IMR-90 (cell line): Measurements from ENCODE around the gene DNAH9.

ENCODE experiments used
- CTCF ChIP-seq: conservative IDR thresholded peaks from 2 replicates; pipeline ENCODE4 v1.5.1; 2012; ENCODE audit warnings: mild to moderate bottlenecking, low read depth, low read length, improper control_type of control experiment
- ELK1 ChIP-seq: fragments of 150-350 bp; IDR thresholded peaks from 2 replicates; pipeline ENCODE4 v1.6.1; 2016; ENCODE audit warnings: low read depth, mild to moderate bottlenecking, low read length, moderate library complexity, borderline replicate concordance
- MAZ ChIP-seq: IDR thresholded peaks from 2 replicates; pipeline ENCODE4 v1.6.1; 2012; ENCODE audit warnings: low read depth, mild to moderate bottlenecking, low read length, improper control_type of control experiment, moderate library complexity, borderline replicate concordance
- MXI1 ChIP-seq: IDR thresholded peaks from 2 replicates; pipeline ENCODE4 v1.6.1; 2012; ENCODE audit warnings: low read depth, mild to moderate bottlenecking, low read length, moderate library complexity, borderline replicate concordance
- POLR2A ChIP-seq: IDR thresholded peaks from 2 replicates; pipeline ENCODE4 v1.6.1; 2012; ENCODE audit warnings: mild to moderate bottlenecking, low read depth, low read length
- RAD21 ChIP-seq: IDR thresholded peaks from 2 replicates; pipeline ENCODE4 v1.6.1; 2012; ENCODE audit warnings: low read length, improper control_type of control experiment

DNA sequence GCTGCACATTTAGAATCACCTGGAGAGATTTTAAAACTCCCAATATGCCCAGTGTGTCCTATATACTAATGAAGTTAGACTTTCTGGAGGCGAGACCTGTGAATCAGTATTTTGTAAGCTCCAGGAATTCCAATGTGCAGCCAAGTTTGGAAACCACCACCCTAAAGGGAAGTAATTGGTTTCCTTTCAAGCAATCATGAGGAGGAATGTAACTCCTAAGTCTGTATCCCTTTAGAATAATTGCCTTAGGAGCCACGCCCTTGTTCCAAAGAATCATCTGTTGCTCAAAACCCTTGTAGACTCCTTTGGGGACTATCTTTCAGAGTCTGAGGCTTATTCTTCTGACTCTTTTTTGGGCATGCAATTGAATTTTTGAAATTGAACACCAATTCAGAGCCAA lies 84.4 kb downstream of the DNAH9 start:
- TF ChIP-seq CTCF (no peak), ELK1 (no peak), POLR2A (no peak), MAZ (no peak), RAD21 (no peak), MXI1 (no peak)
